ENCODE measurements around the gene COA1.
"Not testable (repeated sequence)": the region's sequence is repeated elsewhere in the genome, so short reads cannot be mapped to it uniquely, and the experiment has no call there.

Gene COA1

GRCh38 chr7:43729214-43729923, at the start of gene COA1:
Gene COA1, minus strand, starts transcription at chr7:43729523. Its CDS starts 80,909 bp downstream, at chr7:43648614.
- no peak for TF ChIP-seq CTCF (IDR thresholded peaks at IDR 0.05; ENCODE audit: extremely low read depth, insufficient read depth, missing control alignments)
- DNase-seq (ENCODE audit: low spot score): peak; percentile 71
- in situ Hi-C loops (cut with MboI; ENCODE audit: low pct_unique_long_range_greater_than_20kb, low sequenced_read_pairs, unreplicated experiment): no loop called here

- DNase-seq (ENCODE audit: low spot score); in situ Hi-C loops (cut with MboI; ENCODE audit: low pct_unique_long_range_greater_than_20kb, low sequenced_read_pairs, unreplicated experiment): not testable (repeated sequence)
Observed at GRCh38 chr7:43778293-43779044, 49.1 kb upstream of the COA1 start.

- in situ Hi-C loops (cut with MboI; ENCODE audit: low pct_unique_long_range_greater_than_20kb, low sequenced_read_pairs, unreplicated experiment): not testable (repeated sequence)
Observed at GRCh38 chr7:43775255-43775654, 45.9 kb upstream of the COA1 start.

GRCh38 chr7:43773268-43773667, 43.9 kb upstream of the COA1 start:
- DNase-seq (ENCODE audit: low spot score); in situ Hi-C loops (cut with MboI; ENCODE audit: low pct_unique_long_range_greater_than_20kb, low sequenced_read_pairs, unreplicated experiment): not testable (repeated sequence)

More at GRCh38 chr7:43775255-43775654, 45.9 kb upstream of the COA1 start:
- DNase-seq (ENCODE audit: low spot score): not testable (repeated sequence)

GRCh38 chr7:43771573-43771972, 42.2 kb upstream of the COA1 start:
- in situ Hi-C loops (cut with MboI; ENCODE audit: low pct_unique_long_range_greater_than_20kb, low sequenced_read_pairs, unreplicated experiment): no loop called here
- no peak for DNase-seq (ENCODE audit: low spot score)
- no peak for TF ChIP-seq CTCF (IDR thresholded peaks at IDR 0.05; ENCODE audit: extremely low read depth, insufficient read depth, missing control alignments)

- no peak for DNase-seq (ENCODE audit: low spot score)
- TF ChIP-seq CTCF (IDR thresholded peaks at IDR 0.05; ENCODE audit: extremely low read depth, insufficient read depth, missing control alignments): no peak
- in situ Hi-C loops (cut with MboI; ENCODE audit: low pct_unique_long_range_greater_than_20kb, low sequenced_read_pairs, unreplicated experiment): no loop called here
Observed at GRCh38 chr7:43771128-43771527, 41.8 kb upstream of the COA1 start.

GRCh38 chr7:43769791-43770465, 40.6 kb upstream of the COA1 start:
- DNase-seq (ENCODE audit: low spot score): no peak
- in situ Hi-C loops (cut with MboI; ENCODE audit: low pct_unique_long_range_greater_than_20kb, low sequenced_read_pairs, unreplicated experiment): no loop called here
- no peak for TF ChIP-seq CTCF (IDR thresholded peaks at IDR 0.05; ENCODE audit: extremely low read depth, insufficient read depth, missing control alignments)

- no peak for TF ChIP-seq CTCF (IDR thresholded peaks at IDR 0.05; ENCODE audit: extremely low read depth, insufficient read depth, missing control alignments)
- in situ Hi-C loops (cut with MboI; ENCODE audit: low pct_unique_long_range_greater_than_20kb, low sequenced_read_pairs, unreplicated experiment): no loop called here
- no peak for DNase-seq (ENCODE audit: low spot score)
Observed at GRCh38 chr7:43769281-43769680, 40.0 kb upstream of the COA1 start.
